Measurements from ENCODE around the gene OR2C1. TPM values are rescaled to one million over a fixed set of nuclear protein-coding genes. Genes with fewer than 3 reads are reported as not detected.

The OR2C1 gene
- total and polyA plus RNA-seq, 9 donors: 0.06 to 0.50 (median 0.28) TPM; not detected in 1

DNA sequence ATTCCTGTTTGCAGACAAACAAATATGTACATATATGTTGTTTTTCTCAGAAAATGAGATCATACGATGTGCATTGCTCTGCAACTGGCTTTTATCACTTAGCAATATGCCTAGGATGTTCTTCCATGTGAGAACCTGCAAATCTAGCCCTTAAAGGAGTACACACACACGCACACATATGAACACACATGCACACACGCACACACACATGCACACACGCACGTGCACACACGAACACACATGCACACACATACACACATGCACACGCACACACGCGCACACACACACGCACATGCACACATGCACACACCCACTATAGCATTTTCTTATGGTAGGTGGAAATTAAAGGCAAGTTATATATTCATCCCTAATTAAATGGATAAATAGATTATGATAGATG is 8.1 kb upstream of the OR2C1 start:
- H3K36me3 ChIP-seq: no peaks in the 10 kb centered on the region
- 57 to 71% (median 62%) methylated on average over 10 of the region's 10 CpGs for WGBS, 3 donors
- no peak for DNase-seq

DNA sequence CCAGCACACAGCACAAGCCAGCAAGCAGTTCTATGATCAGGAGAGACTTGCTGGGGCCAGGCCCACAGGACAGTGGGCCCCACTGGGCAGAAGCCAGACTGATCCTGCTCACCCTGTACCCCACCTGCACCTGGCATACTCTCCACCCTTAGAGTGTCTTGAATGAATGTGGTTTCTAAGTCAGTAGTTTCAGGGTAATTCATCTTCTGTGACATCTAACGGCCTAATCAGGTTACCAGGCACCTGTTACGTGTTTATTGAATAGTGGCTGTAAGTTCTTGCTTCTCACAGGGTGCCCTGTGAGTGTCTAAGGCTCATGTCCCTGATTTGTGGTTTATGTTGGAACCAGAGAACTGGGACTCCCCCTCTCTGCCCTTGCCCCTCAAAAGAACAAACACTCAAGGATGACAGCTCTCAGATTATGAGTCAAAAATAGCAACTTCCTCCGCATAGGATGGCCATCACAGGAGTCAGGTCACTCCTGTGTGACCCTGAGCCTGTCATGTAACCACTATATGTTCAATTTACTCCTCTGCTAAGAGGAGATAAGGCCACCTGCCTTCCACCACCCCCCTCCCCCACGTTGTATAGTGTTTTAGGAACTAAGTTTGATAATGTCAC is 7.0 kb upstream of the OR2C1 start:
- TF ChIP-seq EP300 (IDR thresholded peaks at IDR 0.05) (no peak), POLR2A (IDR thresholded peaks at IDR 0.05) (no peak)
- TF ChIP-seq, protein P1, sequence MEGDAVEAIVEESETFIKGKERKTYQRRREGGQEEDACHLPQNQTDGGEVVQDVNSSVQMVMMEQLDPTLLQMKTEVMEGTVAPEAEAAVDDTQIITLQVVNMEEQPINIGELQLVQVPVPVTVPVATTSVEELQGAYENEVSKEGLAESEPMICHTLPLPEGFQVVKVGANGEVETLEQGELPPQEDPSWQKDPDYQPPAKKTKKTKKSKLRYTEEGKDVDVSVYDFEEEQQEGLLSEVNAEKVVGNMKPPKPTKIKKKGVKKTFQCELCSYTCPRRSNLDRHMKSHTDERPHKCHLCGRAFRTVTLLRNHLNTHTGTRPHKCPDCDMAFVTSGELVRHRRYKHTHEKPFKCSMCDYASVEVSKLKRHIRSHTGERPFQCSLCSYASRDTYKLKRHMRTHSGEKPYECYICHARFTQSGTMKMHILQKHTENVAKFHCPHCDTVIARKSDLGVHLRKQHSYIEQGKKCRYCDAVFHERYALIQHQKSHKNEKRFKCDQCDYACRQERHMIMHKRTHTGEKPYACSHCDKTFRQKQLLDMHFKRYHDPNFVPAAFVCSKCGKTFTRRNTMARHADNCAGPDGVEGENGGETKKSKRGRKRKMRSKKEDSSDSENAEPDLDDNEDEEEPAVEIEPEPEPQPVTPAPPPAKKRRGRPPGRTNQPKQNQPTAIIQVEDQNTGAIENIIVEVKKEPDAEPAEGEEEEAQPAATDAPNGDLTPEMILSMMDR (IDR thresholded peaks at IDR 0.05): no peak
- no peak overlapping the region for H3K4me3 ChIP-seq
- intact Hi-C loops (cut with DNase I): no loop called here
- H3K4me1 ChIP-seq (ENCODE audit: insufficient read depth): no peaks in the 10 kb centered on the region
- 27 to 36% (median 35%) methylated on average over 4 of the region's 4 CpGs for WGBS, 3 donors
- no peak overlapping the region for H3K27ac ChIP-seq
- no peaks in the 10 kb centered on the region for H3K27me3 ChIP-seq
- no peaks in the 10 kb centered on the region for H3K36me3 ChIP-seq
- no peak for DNase-seq
- H3K9me3 ChIP-seq: no peaks in the 10 kb centered on the region

More for the DNA sequence above, 8.1 kb upstream of the OR2C1 start:
- H3K27me3 ChIP-seq: no peaks in the 10 kb centered on the region
- no peak overlapping the region for H3K27ac ChIP-seq
- TF ChIP-seq POLR2A (IDR thresholded peaks at IDR 0.05) (no peak), EP300 (IDR thresholded peaks at IDR 0.05) (no peak)
- TF ChIP-seq, protein P1 (IDR thresholded peaks at IDR 0.05): no peak
- H3K4me3 ChIP-seq: no peak overlapping the region
- intact Hi-C loops (cut with DNase I): no loop called here
- H3K4me1 ChIP-seq (ENCODE audit: insufficient read depth): no peaks in the 10 kb centered on the region
- H3K9me3 ChIP-seq: no peaks in the 10 kb centered on the region

DNA sequence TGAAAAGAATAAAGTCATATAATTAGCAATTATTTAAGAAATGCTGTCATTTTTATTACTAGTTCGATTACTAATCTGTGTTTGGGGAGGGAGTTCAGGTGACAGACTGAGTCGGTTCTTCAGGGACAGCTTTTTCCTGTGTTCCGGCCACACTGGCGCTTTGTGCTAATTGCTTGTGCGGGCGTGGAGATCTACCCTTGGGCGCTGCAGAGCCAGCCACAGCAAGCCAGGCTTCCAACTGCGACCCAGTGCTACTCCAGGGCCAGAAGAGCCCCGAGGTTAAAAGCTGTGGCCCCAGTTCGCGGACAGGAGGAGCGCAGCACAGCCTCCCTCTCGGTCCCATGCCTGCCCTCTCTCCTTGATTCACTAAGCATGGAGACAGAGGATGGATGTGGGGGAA is 6.5 kb upstream of the OR2C1 start:
- H3K9me3 ChIP-seq: no peaks in the 10 kb centered on the region
- intact Hi-C loops (cut with DNase I): no loop called here
- no peaks in the 10 kb centered on the region for H3K4me1 ChIP-seq (ENCODE audit: insufficient read depth)
- no peaks in the 10 kb centered on the region for H3K36me3 ChIP-seq
- WGBS, 3 donors: 50 to 67% (median 59%) methylated on average over 13 of the region's 13 CpGs
- H3K27ac ChIP-seq: no peak overlapping the region
- H3K4me3 ChIP-seq: no peak overlapping the region
- TF ChIP-seq, protein P1 (IDR thresholded peaks at IDR 0.05): no peak
- TF ChIP-seq POLR2A (IDR thresholded peaks at IDR 0.05) (no peak), EP300 (IDR thresholded peaks at IDR 0.05) (no peak)
- no peaks in the 10 kb centered on the region for H3K27me3 ChIP-seq
- no peak for DNase-seq

DNA sequence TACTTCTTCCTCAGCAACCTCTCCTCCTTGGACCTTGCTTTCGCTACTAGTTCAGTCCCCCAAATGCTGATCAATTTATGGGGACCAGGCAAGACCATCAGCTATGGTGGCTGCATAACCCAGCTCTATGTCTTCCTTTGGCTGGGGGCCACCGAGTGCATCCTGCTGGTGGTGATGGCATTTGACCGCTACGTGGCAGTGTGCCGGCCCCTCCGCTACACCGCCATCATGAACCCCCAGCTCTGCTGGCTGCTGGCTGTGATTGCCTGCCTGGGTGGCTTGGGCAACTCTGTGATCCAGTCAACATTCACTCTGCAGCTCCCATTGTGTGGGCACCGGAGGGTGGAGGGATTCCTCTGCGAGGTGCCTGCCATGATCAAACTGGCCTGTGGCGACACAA is 429 bp downstream of the OR2C1 start:
- DNase-seq: no peak
- TF ChIP-seq POLR2A (IDR thresholded peaks at IDR 0.05) (no peak), EP300 (IDR thresholded peaks at IDR 0.05) (no peak)
- TF ChIP-seq, protein P1 (IDR thresholded peaks at IDR 0.05): no peak
- Histone ChIP-seq H3K36me3 (no peaks in the 10 kb centered on the region), H3K4me3 (no peak overlapping the region), H3K4me1 (ENCODE audit: insufficient read depth) (no peaks in the 10 kb centered on the region), H3K9me3 (no peaks in the 10 kb centered on the region), H3K27me3 (no peaks in the 10 kb centered on the region), H3K27ac (no peak overlapping the region)
- 85 to 90% (median 87%) methylated on average over 10 of the region's 10 CpGs for WGBS, 3 donors
- intact Hi-C loops (cut with DNase I): no loop called here
